NCI-H2171 (cell line): ENCODE results near the gene CHGA.

Experiments
- DNase-seq: peaks from one replicate; lab custom pipeline; 2025; lab: John Stamatoyannopoulos, UW

Gene CHGA

GRCh38 chr14:92905667-92906066 is 17.3 kb upstream of the CHGA start:
- DNase-seq: no peak

GRCh38 chr14:92906420-92906819 is 16.5 kb upstream of the CHGA start:
- DNase-seq: no peak

GRCh38 chr14:92906823-92907222 is 16.1 kb upstream of the CHGA start:
- no peak for DNase-seq

GRCh38 chr14:92907316-92907911 is 15.5 kb upstream of the CHGA start:
- DNase-seq: no peak

- DNase-seq: no peak
Observed at GRCh38 chr14:92914087-92914656, 8.8 kb upstream of the CHGA start.

GRCh38 chr14:92916201-92916600 is 6.7 kb upstream of the CHGA start:
- DNase-seq: no peak

- DNase-seq: peak; percentile 92
Observed at GRCh38 chr14:92917041-92917940, 5.7 kb upstream of the CHGA start.

- no peak for DNase-seq
Observed at GRCh38 chr14:92917956-92918355, 5.0 kb upstream of the CHGA start.

- DNase-seq: no peak
Observed at GRCh38 chr14:92920001-92920400, 2.9 kb upstream of the CHGA start.

GRCh38 chr14:92922155-92922735 is 705 bp upstream of the CHGA start:
- peak; percentile 14 for DNase-seq

- no peak for DNase-seq
Observed at GRCh38 chr14:92923744-92924103, 774 bp downstream of the CHGA start.

- DNase-seq: no peak
Observed at GRCh38 chr14:92924247-92924646, 1.3 kb downstream of the CHGA start.

GRCh38 chr14:92925446-92925845 is 2.5 kb downstream of the CHGA start:
- no peak for DNase-seq

GRCh38 chr14:92926180-92926845 is 3.4 kb downstream of the CHGA start:
- no peak for DNase-seq

GRCh38 chr14:92926931-92927330 is 4.0 kb downstream of the CHGA start:
- DNase-seq: no peak

GRCh38 chr14:92927349-92928257 is 4.7 kb downstream of the CHGA start:
- no peak for DNase-seq

GRCh38 chr14:92928258-92928629 is 5.3 kb downstream of the CHGA start:
- no peak for DNase-seq

- no peak for DNase-seq
Observed at GRCh38 chr14:92928961-92929688, 6.2 kb downstream of the CHGA start.

- DNase-seq: no peak
Observed at GRCh38 chr14:92929689-92930608, 7.0 kb downstream of the CHGA start.
